ENCODE results near the gene TFAP2A. TPM values are rescaled to one million over a fixed set of nuclear protein-coding genes. Genes with fewer than 3 reads are reported as not detected.

TFAP2A gene
- polyA plus RNA-seq (2011; rRNA removed): 10.8 and 13.1 TPM in 2 replicates
- 17.4 and 22.2 TPM in 2 replicates for polyA plus RNA-seq (2012; cell fraction: cytosol; rRNA removed)
- polyA plus RNA-seq (2012; cell fraction: nucleus; rRNA removed): 21.1 and 32.8 TPM in 2 replicates
- 26.0 to 31.4 TPM (median 26.9 TPM) in 3 replicates for polyA plus RNA-seq (2017; fragmentation: RNase III; extraction: RNeasy Plus Mini Kit Qiagen cat#74134 plus additional on column Dnase treatment)
- polyA minus RNA-seq (2011; rRNA and poly(A)+ RNA removed): 8.5 and 10.3 TPM in 2 replicates

DNA sequence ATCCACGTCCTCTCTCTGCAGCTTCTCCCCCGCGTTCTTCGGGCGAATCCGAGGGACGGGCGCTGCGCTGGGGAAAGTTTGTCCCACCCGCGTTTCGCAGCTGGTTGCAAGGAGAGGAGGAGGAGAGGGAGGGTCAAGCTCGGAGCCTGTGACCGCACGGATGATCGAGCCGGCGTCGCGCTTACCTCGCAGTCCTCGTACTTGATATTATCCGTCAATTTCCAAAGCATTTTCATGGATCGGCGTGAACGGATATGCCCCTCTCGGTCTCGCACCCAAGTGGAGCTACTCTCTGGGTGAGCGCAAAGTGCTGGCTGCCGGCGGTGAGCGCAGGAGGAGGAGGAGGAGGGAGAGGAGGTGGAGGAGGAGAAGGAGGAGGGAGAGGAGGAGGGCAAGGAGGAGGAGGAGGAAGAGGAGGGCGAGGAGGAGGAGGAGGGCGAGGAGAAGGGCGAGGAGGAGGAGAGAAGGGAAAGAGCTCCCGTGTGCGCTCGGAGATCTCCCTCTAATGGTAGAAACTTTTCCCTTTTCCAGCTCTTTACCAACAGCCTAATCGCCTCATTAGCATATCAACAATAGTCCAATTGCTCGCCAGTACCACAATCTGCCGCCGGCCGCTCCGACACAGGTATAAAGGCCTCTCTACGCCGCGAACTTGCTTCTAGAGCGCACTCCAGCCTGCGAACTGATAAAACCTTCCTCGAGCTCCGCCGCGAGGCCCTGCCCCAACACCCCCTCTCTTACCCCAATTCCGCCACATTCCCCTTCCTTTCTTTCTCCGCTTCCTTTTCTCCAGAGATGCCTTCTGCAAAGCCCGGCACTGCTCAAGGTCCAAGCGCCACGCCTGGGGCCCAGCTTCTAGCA, at the start of gene TFAP2A:
TSS of gene TFAP2A (minus strand) at position 319 of the 861 bp plus-strand sequence. CDS start at position 236, 83 bp downstream.
- TF ChIP-seq, protein P1, sequence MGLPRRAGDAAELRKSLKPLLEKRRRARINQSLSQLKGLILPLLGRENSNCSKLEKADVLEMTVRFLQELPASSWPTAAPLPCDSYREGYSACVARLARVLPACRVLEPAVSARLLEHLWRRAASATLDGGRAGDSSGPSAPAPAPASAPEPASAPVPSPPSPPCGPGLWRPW (IDR thresholded peaks at IDR 0.05): no peak
- TF ChIP-seq PHF8 (IDR thresholded peaks at IDR 0.05; ENCODE audit: borderline replicate concordance, low read depth): no peak
- TF ChIP-seq RAD21 (conservative IDR thresholded peaks at IDR 0.05 in 1 of 2, IDR thresholded peaks at IDR 0.05 in 1 of 2): peak; percentile 73 to 78
- no peak for TF ChIP-seq MAZ (IDR thresholded peaks at IDR 0.05; ENCODE audit: borderline replicate concordance, low read depth, low read length)
- TF ChIP-seq SREBF2 (IDR thresholded peaks at IDR 0.05): no peak
- no peak for TF ChIP-seq TFCP2L1 (CRISPR knock-in tag; IDR thresholded peaks at IDR 0.05)
- peak; percentile 18 for TF ChIP-seq ZFP36 (IDR thresholded peaks at IDR 0.05; ENCODE audit: borderline replicate concordance, partially characterized antibody)
- no peak for TF ChIP-seq ZSCAN20 (CRISPR knock-in tag; IDR thresholded peaks at IDR 0.05)
- TF ChIP-seq, protein P2, sequence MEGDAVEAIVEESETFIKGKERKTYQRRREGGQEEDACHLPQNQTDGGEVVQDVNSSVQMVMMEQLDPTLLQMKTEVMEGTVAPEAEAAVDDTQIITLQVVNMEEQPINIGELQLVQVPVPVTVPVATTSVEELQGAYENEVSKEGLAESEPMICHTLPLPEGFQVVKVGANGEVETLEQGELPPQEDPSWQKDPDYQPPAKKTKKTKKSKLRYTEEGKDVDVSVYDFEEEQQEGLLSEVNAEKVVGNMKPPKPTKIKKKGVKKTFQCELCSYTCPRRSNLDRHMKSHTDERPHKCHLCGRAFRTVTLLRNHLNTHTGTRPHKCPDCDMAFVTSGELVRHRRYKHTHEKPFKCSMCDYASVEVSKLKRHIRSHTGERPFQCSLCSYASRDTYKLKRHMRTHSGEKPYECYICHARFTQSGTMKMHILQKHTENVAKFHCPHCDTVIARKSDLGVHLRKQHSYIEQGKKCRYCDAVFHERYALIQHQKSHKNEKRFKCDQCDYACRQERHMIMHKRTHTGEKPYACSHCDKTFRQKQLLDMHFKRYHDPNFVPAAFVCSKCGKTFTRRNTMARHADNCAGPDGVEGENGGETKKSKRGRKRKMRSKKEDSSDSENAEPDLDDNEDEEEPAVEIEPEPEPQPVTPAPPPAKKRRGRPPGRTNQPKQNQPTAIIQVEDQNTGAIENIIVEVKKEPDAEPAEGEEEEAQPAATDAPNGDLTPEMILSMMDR (IDR thresholded peaks at IDR 0.05): peak; percentile 51
- no peak for TF ChIP-seq RNF2 (IDR thresholded peaks at IDR 0.05; ENCODE audit: borderline replicate concordance, low read depth)
- TF ChIP-seq CBX2 (IDR thresholded peaks at IDR 0.05; ENCODE audit: borderline replicate concordance, low read depth): no peak
- TF ChIP-seq, protein P3, sequence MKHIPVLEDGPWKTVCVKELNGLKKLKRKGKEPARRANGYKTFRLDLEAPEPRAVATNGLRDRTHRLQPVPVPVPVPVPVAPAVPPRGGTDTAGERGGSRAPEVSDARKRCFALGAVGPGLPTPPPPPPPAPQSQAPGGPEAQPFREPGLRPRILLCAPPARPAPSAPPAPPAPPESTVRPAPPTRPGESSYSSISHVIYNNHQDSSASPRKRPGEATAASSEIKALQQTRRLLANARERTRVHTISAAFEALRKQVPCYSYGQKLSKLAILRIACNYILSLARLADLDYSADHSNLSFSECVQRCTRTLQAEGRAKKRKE (CRISPR knock-in tag; IDR thresholded peaks at IDR 0.05; ENCODE audit: low read depth): no peak
- peak; percentile 59 for TF ChIP-seq SMC3 (IDR thresholded peaks at IDR 0.05)
- no peak for TF ChIP-seq RCOR1 (IDR thresholded peaks at IDR 0.05; ENCODE audit: low read depth, low read length)
- no peak for TF ChIP-seq GATA3 (IDR thresholded peaks at IDR 0.05; ENCODE audit: borderline replicate concordance)
- no peak for TF ChIP-seq KDM1A (IDR thresholded peaks at IDR 0.05; ENCODE audit: low read depth)
- TF ChIP-seq, protein P4, sequence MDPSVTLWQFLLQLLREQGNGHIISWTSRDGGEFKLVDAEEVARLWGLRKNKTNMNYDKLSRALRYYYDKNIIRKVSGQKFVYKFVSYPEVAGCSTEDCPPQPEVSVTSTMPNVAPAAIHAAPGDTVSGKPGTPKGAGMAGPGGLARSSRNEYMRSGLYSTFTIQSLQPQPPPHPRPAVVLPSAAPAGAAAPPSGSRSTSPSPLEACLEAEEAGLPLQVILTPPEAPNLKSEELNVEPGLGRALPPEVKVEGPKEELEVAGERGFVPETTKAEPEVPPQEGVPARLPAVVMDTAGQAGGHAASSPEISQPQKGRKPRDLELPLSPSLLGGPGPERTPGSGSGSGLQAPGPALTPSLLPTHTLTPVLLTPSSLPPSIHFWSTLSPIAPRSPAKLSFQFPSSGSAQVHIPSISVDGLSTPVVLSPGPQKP (IDR thresholded peaks at IDR 0.05; ENCODE audit: low read depth, low read length): no peak
- no peak for TF ChIP-seq CHD4 (IDR thresholded peaks at IDR 0.05; ENCODE audit: borderline replicate concordance)
- TF ChIP-seq, protein P5, sequence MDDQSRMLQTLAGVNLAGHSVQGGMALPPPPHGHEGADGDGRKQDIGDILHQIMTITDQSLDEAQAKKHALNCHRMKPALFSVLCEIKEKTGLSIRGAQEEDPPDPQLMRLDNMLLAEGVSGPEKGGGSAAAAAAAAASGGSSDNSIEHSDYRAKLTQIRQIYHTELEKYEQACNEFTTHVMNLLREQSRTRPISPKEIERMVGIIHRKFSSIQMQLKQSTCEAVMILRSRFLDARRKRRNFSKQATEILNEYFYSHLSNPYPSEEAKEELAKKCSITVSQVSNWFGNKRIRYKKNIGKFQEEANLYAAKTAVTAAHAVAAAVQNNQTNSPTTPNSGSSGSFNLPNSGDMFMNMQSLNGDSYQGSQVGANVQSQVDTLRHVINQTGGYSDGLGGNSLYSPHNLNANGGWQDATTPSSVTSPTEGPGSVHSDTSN (IDR thresholded peaks at IDR 0.05): no peak
- TF ChIP-seq, protein P6, sequence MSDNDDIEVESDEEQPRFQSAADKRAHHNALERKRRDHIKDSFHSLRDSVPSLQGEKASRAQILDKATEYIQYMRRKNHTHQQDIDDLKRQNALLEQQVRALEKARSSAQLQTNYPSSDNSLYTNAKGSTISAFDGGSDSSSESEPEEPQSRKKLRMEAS (IDR thresholded peaks at IDR 0.05): no peak
- TF ChIP-seq JUN (IDR thresholded peaks at IDR 0.05): no peak
- peak; percentile 39 for TF ChIP-seq POLR2A (IDR thresholded peaks at IDR 0.05; ENCODE audit: low read length)
- no peak for TF ChIP-seq CBX8 (IDR thresholded peaks at IDR 0.05)
- no peak for TF ChIP-seq RARB (CRISPR knock-in tag; IDR thresholded peaks at IDR 0.05)
- POLR2A ChIA-PET: interaction anchor here (0.6 to 3.8 kb wide), 8 partner anchors 10 to 1432 kb away, joined by 3 to 38 read pairs (median 4); no protein-coding TSS in a partner anchor

More for the DNA sequence above, at the start of gene TFAP2A:
- no peak for FAIRE-seq
- H3K4me1 ChIP-seq: 0 out of 3 replicates have a peak, but pooled peaks cover 3% of the 10 kb centered on the region
- H3K9me3 ChIP-seq: no peaks in the 10 kb centered on the region
- peak within 1 kb of the TSS; percentile 96 to 98 for H3K27ac ChIP-seq
- peak; percentile 40 to 58 for ATAC-seq
- H3K4me3 ChIP-seq: peak within 1 kb of the TSS; percentile 52
- H3K4me2 ChIP-seq: peak within 1 kb of the TSS; percentile 64
- DNase-seq (ENCODE audit: low read depth in 1 of 2, low spot score in 1 of 2): peak; percentile 59 to 80
- CTCF ChIA-PET: interaction anchor here (0.7 to 4.4 kb wide), 33 partner anchors 9 to 1913 kb away, joined by 3 to 32 read pairs (median 4); no protein-coding TSS in a partner anchor
- WGBS (ENCODE audit: missing lambda C conversion rate): 11% methylated on average over 56 of the region's 58 CpGs
